Measurements from ENCODE around the gene KIRREL1.

Gene KIRREL1

DNA sequence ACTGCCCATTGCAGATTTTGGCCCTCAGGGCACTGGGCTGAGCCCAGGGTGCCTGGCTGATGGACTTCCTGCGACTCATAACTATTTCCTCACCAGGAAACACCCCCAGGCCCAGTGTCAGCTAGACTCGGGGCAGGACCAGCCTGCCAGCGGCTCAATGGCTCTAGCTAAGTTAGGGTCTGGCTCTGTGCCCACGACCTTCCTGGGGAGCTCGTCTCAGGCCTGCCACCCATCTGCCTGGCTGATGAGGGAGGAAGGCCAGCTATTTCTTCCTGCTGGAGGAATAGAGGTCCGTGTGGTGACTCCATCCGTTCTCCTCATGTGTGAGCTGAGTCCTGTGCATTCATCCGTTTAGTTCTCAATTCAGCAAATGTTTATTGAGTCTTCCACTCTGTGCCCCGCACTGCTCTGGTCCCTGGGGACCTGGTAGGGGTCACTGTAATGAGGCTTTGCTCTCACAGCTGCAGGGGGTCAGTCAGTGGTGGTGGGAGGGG is 44.5 kb downstream of the KIRREL1 start:
- Histone ChIP-seq H3K79me1 (ENCODE audit: low read length) (peaks cover 25% of the 10 kb centered on the region), H3K56ac (ENCODE audit: low read length) (peak overlapping the region; percentile 75), H3K27me3 (ENCODE audit: insufficient read depth, low read length, poor library complexity) (no peaks in the 10 kb centered on the region), H3K4me1 (ENCODE audit: control insufficient read depth, low read depth, low read length) (peaks cover 12% of the 10 kb centered on the region), H3K27ac (ENCODE audit: low read depth, low read length) (peak overlapping the region; percentile 55), H3K4me3 (ENCODE audit: low read length) (no peak overlapping the region), H4K8ac (ENCODE audit: low read depth, low read length) (no peak overlapping the region), H3K9ac (ENCODE audit: low read length) (peak overlapping the region; percentile 12), H3K36me3 (ENCODE audit: control insufficient read depth, insufficient read depth, low read length) (no peaks in the 10 kb centered on the region), H3K4ac (ENCODE audit: low read depth, low read length) (no peak overlapping the region), H3K4me2 (ENCODE audit: low read length) (no peak overlapping the region), H2BK5ac (ENCODE audit: low read length) (peak overlapping the region; percentile 32), H3K18ac (ENCODE audit: low read length) (peak overlapping the region; percentile 0), H2BK120ac (ENCODE audit: low read depth, low read length) (no peak overlapping the region), H3K23ac (ENCODE audit: low read length) (no peak overlapping the region), H2AK5ac (ENCODE audit: low read length) (no peak overlapping the region), H4K5ac (ENCODE audit: low read length) (no peak overlapping the region), H2BK15ac (replicated peaks; ENCODE audit: low read depth) (no peak overlapping the region), H3K79me2 (ENCODE audit: control insufficient read depth, insufficient read depth, low read length) (peaks cover 20% of the 10 kb centered on the region)
- no CpG with 5 or more reads among the region's 9 CpGs for WGBS (ENCODE audit: extremely low coverage, insufficient coverage, low lambda C conversion rate)
- peak; percentile 79 for DNase-seq

DNA sequence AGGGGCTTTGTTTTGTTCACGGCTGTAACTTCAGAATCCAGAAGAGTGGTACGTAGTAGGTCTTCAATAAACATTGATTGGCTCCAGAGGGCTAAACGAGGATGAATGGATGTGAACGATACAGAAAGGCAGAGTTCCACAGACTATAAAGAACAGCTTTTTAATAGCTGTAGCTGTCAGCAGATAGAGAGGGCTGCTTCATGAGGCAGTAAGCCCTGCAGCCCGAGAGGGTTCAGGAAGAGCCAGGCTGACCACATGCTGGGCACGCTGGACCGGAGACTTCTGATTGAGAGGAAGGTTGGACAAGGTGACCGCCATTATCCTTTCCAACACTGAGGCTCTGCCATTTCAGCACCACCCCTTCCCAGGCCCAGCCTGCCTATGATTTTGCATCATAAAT is 45.3 kb downstream of the KIRREL1 start:
- no peak overlapping the region for H3K18ac ChIP-seq (ENCODE audit: low read length)
- no peak overlapping the region for H2BK120ac ChIP-seq (ENCODE audit: low read depth, low read length)
- no peak overlapping the region for H3K56ac ChIP-seq (ENCODE audit: low read length)
- no peak for DNase-seq
- H3K4me2 ChIP-seq (ENCODE audit: low read length): no peak overlapping the region
- no peak overlapping the region for H4K5ac ChIP-seq (ENCODE audit: low read length)
- no peak overlapping the region for H2BK15ac ChIP-seq (replicated peaks; ENCODE audit: low read depth)
- H3K27ac ChIP-seq (ENCODE audit: low read depth, low read length): no peak overlapping the region
- H3K79me2 ChIP-seq (ENCODE audit: control insufficient read depth, insufficient read depth, low read length): peaks cover 20% of the 10 kb centered on the region
- H3K4ac ChIP-seq (ENCODE audit: low read depth, low read length): no peak overlapping the region
- peaks cover 27% of the 10 kb centered on the region for H3K79me1 ChIP-seq (ENCODE audit: low read length)
- no peak overlapping the region for H3K23ac ChIP-seq (ENCODE audit: low read length)
- H2AK5ac ChIP-seq (ENCODE audit: low read length): no peak overlapping the region
- no CpG with 5 or more reads among the region's 8 CpGs for WGBS (ENCODE audit: extremely low coverage, insufficient coverage, low lambda C conversion rate)
- no peak overlapping the region for H4K8ac ChIP-seq (ENCODE audit: low read depth, low read length)
- H3K36me3 ChIP-seq (ENCODE audit: control insufficient read depth, insufficient read depth, low read length): no peaks in the 10 kb centered on the region
- H2BK5ac ChIP-seq (ENCODE audit: low read length): no peak overlapping the region
- H3K27me3 ChIP-seq (ENCODE audit: insufficient read depth, low read length, poor library complexity): no peaks in the 10 kb centered on the region
- no peak overlapping the region for H3K4me3 ChIP-seq (ENCODE audit: low read length)
- H3K9ac ChIP-seq (ENCODE audit: low read length): no peak overlapping the region
- H3K4me1 ChIP-seq (ENCODE audit: control insufficient read depth, low read depth, low read length): peaks cover 12% of the 10 kb centered on the region

DNA sequence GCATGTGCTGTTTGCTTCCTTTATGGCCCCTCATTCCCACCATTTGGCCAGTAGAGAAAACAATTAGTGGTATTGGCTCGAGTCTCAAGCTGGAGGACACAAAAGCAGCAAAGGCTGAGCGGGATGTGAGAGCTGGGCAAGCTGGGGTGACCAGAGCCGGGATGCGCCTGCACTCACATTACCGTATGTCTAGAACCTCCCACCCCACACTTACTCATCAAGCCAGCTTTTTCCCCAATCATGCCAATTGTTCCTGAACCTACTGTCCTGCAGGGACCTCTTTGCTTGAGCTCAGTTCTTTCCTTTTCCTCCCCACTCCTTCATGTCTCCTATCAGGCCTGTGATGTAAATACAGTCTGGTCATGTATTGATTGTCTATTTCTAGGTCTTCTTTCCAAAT is 45.9 kb downstream of the KIRREL1 start:
- Histone ChIP-seq H3K4me2 (ENCODE audit: low read length) (no peak overlapping the region), H3K9ac (ENCODE audit: low read length) (no peak overlapping the region), H2BK120ac (ENCODE audit: low read depth, low read length) (no peak overlapping the region), H3K18ac (ENCODE audit: low read length) (no peak overlapping the region), H4K8ac (ENCODE audit: low read depth, low read length) (no peak overlapping the region), H4K5ac (ENCODE audit: low read length) (no peak overlapping the region), H2BK5ac (ENCODE audit: low read length) (no peak overlapping the region), H3K27me3 (ENCODE audit: insufficient read depth, low read length, poor library complexity) (no peaks in the 10 kb centered on the region), H3K56ac (ENCODE audit: low read length) (no peak overlapping the region), H2BK15ac (replicated peaks; ENCODE audit: low read depth) (no peak overlapping the region), H3K79me1 (ENCODE audit: low read length) (peaks cover 30% of the 10 kb centered on the region), H3K23ac (ENCODE audit: low read length) (no peak overlapping the region), H3K36me3 (ENCODE audit: control insufficient read depth, insufficient read depth, low read length) (no peaks in the 10 kb centered on the region), H3K4me3 (ENCODE audit: low read length) (no peak overlapping the region), H2AK5ac (ENCODE audit: low read length) (no peak overlapping the region), H3K4ac (ENCODE audit: low read depth, low read length) (no peak overlapping the region), H3K4me1 (ENCODE audit: control insufficient read depth, low read depth, low read length) (peaks cover 12% of the 10 kb centered on the region), H3K79me2 (ENCODE audit: control insufficient read depth, insufficient read depth, low read length) (peaks cover 21% of the 10 kb centered on the region), H3K27ac (ENCODE audit: low read depth, low read length) (no peak overlapping the region)
- no CpG with 5 or more reads among the region's 5 CpGs for WGBS (ENCODE audit: extremely low coverage, insufficient coverage, low lambda C conversion rate)
- DNase-seq: no peak

DNA sequence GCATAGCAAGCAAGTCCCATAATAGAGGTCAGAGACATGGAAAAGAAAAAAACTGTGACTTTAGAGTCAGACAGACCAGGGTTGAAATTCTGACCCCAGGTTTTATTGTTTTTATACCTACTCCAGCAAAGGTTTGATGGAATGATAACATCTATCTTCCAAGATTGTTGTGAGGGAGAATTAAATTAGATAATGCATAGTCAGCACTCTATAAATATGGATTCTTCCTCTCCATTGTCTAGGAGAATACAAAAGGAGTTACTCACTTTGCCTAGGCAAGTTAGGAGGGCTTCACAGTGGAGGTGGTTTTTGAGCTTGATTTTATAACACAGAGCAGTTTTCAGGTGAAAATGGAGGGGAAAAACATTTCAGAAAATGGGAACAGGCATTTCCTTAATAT is 46.9 kb downstream of the KIRREL1 start:
- H4K8ac ChIP-seq (ENCODE audit: low read depth, low read length): no peak overlapping the region
- H3K23ac ChIP-seq (ENCODE audit: low read length): no peak overlapping the region
- DNase-seq: no peak
- H3K79me1 ChIP-seq (ENCODE audit: low read length): peaks cover 34% of the 10 kb centered on the region
- peaks cover 21% of the 10 kb centered on the region for H3K79me2 ChIP-seq (ENCODE audit: control insufficient read depth, insufficient read depth, low read length)
- H2BK5ac ChIP-seq (ENCODE audit: low read length): no peak overlapping the region
- H3K4me3 ChIP-seq (ENCODE audit: low read length): no peak overlapping the region
- no peak overlapping the region for H3K27ac ChIP-seq (ENCODE audit: low read depth, low read length)
- no peak overlapping the region for H4K5ac ChIP-seq (ENCODE audit: low read length)
- H3K4me2 ChIP-seq (ENCODE audit: low read length): no peak overlapping the region
- H3K4me1 ChIP-seq (ENCODE audit: control insufficient read depth, low read depth, low read length): peaks cover 13% of the 10 kb centered on the region
- no peak overlapping the region for H2BK120ac ChIP-seq (ENCODE audit: low read depth, low read length)
- H2AK5ac ChIP-seq (ENCODE audit: low read length): no peak overlapping the region
- no peak overlapping the region for H3K9ac ChIP-seq (ENCODE audit: low read length)
- H2BK15ac ChIP-seq (replicated peaks; ENCODE audit: low read depth): no peak overlapping the region
- H3K27me3 ChIP-seq (ENCODE audit: insufficient read depth, low read length, poor library complexity): no peaks in the 10 kb centered on the region
- H3K18ac ChIP-seq (ENCODE audit: low read length): no peak overlapping the region
- H3K56ac ChIP-seq (ENCODE audit: low read length): no peak overlapping the region
- H3K4ac ChIP-seq (ENCODE audit: low read depth, low read length): no peak overlapping the region
- H3K36me3 ChIP-seq (ENCODE audit: control insufficient read depth, insufficient read depth, low read length): no peaks in the 10 kb centered on the region

GRCh38 chr1:158043232-158043631 is 49.8 kb downstream of the KIRREL1 start:
- Histone ChIP-seq H3K4me1 (ENCODE audit: control insufficient read depth, low read depth, low read length) (peaks cover 21% of the 10 kb centered on the region), H3K27ac (ENCODE audit: low read depth, low read length) (peak overlapping the region; percentile 29), H3K27me3 (ENCODE audit: insufficient read depth, low read length, poor library complexity) (no peaks in the 10 kb centered on the region), H2AK5ac (ENCODE audit: low read length) (no peak overlapping the region), H3K4ac (ENCODE audit: low read depth, low read length) (peak overlapping the region; percentile 17), H2BK120ac (ENCODE audit: low read depth, low read length) (no peak overlapping the region), H3K79me1 (ENCODE audit: low read length) (peaks cover 30% of the 10 kb centered on the region), H3K4me2 (ENCODE audit: low read length) (no peak overlapping the region), H4K5ac (ENCODE audit: low read length) (no peak overlapping the region), H3K18ac (ENCODE audit: low read length) (peak overlapping the region; percentile 3), H3K79me2 (ENCODE audit: control insufficient read depth, insufficient read depth, low read length) (peaks cover 15% of the 10 kb centered on the region), H3K23ac (ENCODE audit: low read length) (no peak overlapping the region), H2BK15ac (replicated peaks; ENCODE audit: low read depth) (no peak overlapping the region), H2BK5ac (ENCODE audit: low read length) (peak overlapping the region; percentile 31), H3K9ac (ENCODE audit: low read length) (peak overlapping the region; percentile 29), H3K4me3 (ENCODE audit: low read length) (no peak overlapping the region), H3K36me3 (ENCODE audit: control insufficient read depth, insufficient read depth, low read length) (no peaks in the 10 kb centered on the region), H3K56ac (ENCODE audit: low read length) (peak overlapping the region; percentile 80), H4K8ac (ENCODE audit: low read depth, low read length) (no peak overlapping the region)
- DNase-seq: peak; percentile 77
- no CpG with 5 or more reads among the region's 5 CpGs for WGBS (ENCODE audit: extremely low coverage, insufficient coverage, low lambda C conversion rate)

- Histone ChIP-seq H3K23ac (ENCODE audit: low read length) (no peak overlapping the region), H3K4ac (ENCODE audit: low read depth, low read length) (no peak overlapping the region), H4K8ac (ENCODE audit: low read depth, low read length) (no peak overlapping the region), H3K79me1 (ENCODE audit: low read length) (peaks cover 25% of the 10 kb centered on the region), H3K4me2 (ENCODE audit: low read length) (no peak overlapping the region), H4K5ac (ENCODE audit: low read length) (no peak overlapping the region), H3K4me1 (ENCODE audit: control insufficient read depth, low read depth, low read length) (peaks cover 16% of the 10 kb centered on the region), H3K18ac (ENCODE audit: low read length) (no peak overlapping the region), H3K79me2 (ENCODE audit: control insufficient read depth, insufficient read depth, low read length) (peaks cover 5% of the 10 kb centered on the region), H3K4me3 (ENCODE audit: low read length) (no peak overlapping the region), H3K9ac (ENCODE audit: low read length) (no peak overlapping the region), H2AK5ac (ENCODE audit: low read length) (no peak overlapping the region), H3K27me3 (ENCODE audit: insufficient read depth, low read length, poor library complexity) (no peaks in the 10 kb centered on the region), H3K56ac (ENCODE audit: low read length) (no peak overlapping the region), H2BK5ac (ENCODE audit: low read length) (no peak overlapping the region), H2BK120ac (ENCODE audit: low read depth, low read length) (no peak overlapping the region), H3K27ac (ENCODE audit: low read depth, low read length) (no peak overlapping the region), H3K36me3 (ENCODE audit: control insufficient read depth, insufficient read depth, low read length) (no peaks in the 10 kb centered on the region), H2BK15ac (replicated peaks; ENCODE audit: low read depth) (no peak overlapping the region)
- no CpG with 5 or more reads among the region's 2 CpGs for WGBS (ENCODE audit: extremely low coverage, insufficient coverage, low lambda C conversion rate)
- peak; percentile 93 for DNase-seq
These were observed 52.2 kb downstream of the KIRREL1 start for GRCh38 chr1:158045639-158046038.

Measured in mesendoderm (in vitro differentiated cells).